GM23338 (cell line): ENCODE results near the gene KRT3. TPM values are rescaled to one million over a fixed set of nuclear protein-coding genes. Genes with fewer than 3 reads are reported as not detected.

Experiments
- ATAC-seq: fragments of 200-7000 bp; cut with Tn5 transposase; 3 replicates; pipeline ENCODE4 v1.9.1; 2020
- DNase-seq: peaks from one replicate; pipeline ENCODE4 v3.0.0-alpha.2; 2015; ENCODE audit warnings: low spot score
- H2AFZ ChIP-seq: fragments of 200-600 bp; sonication (generic); 2 replicates; pipeline ENCODE4 v1.8.0; 2016; ENCODE audit warnings: antibody characterized with exemption, mild to moderate bottlenecking, moderate library complexity
- H3F3A ChIP-seq: fragments of 200-600 bp; sonication (generic); replicated peaks from 2 replicates; pipeline ENCODE4 v1.8.0; 2017; ENCODE audit warnings: antibody characterized with exemption, mixed run types, low read depth
- H3K27ac ChIP-seq: fragments of 200-600 bp; sonication (generic); 2 replicates; pipeline ENCODE4 v1.6.1; 2016; ENCODE audit warnings: low read depth
- H3K27me3 ChIP-seq: fragments of 200-600 bp; sonication (generic); 2 replicates; pipeline ENCODE4 v1.8.0; 2016; ENCODE audit warnings: mild to moderate bottlenecking, mixed run types, moderate library complexity; ENCODE audit not compliant: insufficient read depth
- H3K36me3 ChIP-seq: fragments of 200-600 bp; sonication (generic); 2 replicates; pipeline ENCODE4 v1.8.0; 2016; ENCODE audit warnings: mild to moderate bottlenecking; ENCODE audit not compliant: insufficient read depth
- H3K4me1 ChIP-seq: fragments of 200-600 bp; sonication (generic); 2 replicates; pipeline ENCODE4 v1.8.0; 2016; ENCODE audit warnings: mild to moderate bottlenecking, moderate library complexity; ENCODE audit not compliant: insufficient read depth
- H3K4me2 ChIP-seq: fragments of 200-600 bp; sonication (generic); 2 replicates; pipeline ENCODE4 v1.7.1; 2017; ENCODE audit warnings: mixed run types
- H3K4me3 ChIP-seq: fragments of 200-600 bp; sonication (generic); 2 replicates; pipeline ENCODE4 v1.6.1; 2016; ENCODE audit warnings: mixed run types
- H3K79me2 ChIP-seq: fragments of 200-600 bp; sonication (generic); replicated peaks from 2 replicates; pipeline ENCODE4 v1.8.0; 2017; ENCODE audit warnings: mild to moderate bottlenecking; ENCODE audit not compliant: insufficient read depth
- H3K9me2 ChIP-seq: fragments of 200-600 bp; sonication (generic); 2 replicates; pipeline ENCODE4 v1.8.0; 2017; ENCODE audit not compliant: insufficient read depth
- H4K20me1 ChIP-seq: fragments of 200-600 bp; sonication (generic); replicated peaks from 2 replicates; pipeline ENCODE4 v1.8.0; 2017; ENCODE audit warnings: mild to moderate bottlenecking; ENCODE audit not compliant: insufficient read depth
- H3K27ac Mint-ChIP-seq: 2 replicates; pipeline ENCODE4 v1.8.0; 2020; ENCODE audit warnings: inconsistent platforms, mild to moderate bottlenecking, moderate library complexity, mixed read lengths
- H3K27me3 Mint-ChIP-seq: 3 replicates; pipeline ENCODE4 v1.8.0; 2022; ENCODE audit warnings: low read depth, mild to moderate bottlenecking, moderate library complexity, mixed read lengths, inconsistent platforms; ENCODE audit not compliant: insufficient read depth, poor library complexity
- H3K36me3 Mint-ChIP-seq: 3 replicates; pipeline ENCODE4 v1.8.0; 2021; ENCODE audit warnings: low read depth, mild to moderate bottlenecking, inconsistent platforms, moderate library complexity, mixed read lengths
- H3K4me1 Mint-ChIP-seq: 3 replicates; pipeline ENCODE4 v1.8.0; 2020; ENCODE audit warnings: mild to moderate bottlenecking, inconsistent platforms, mixed read lengths
- H3K4me3 Mint-ChIP-seq: 3 replicates; pipeline ENCODE4 v1.8.0; 2021; ENCODE audit warnings: moderate library complexity, mild to moderate bottlenecking, inconsistent platforms, mixed read lengths
- H3K9me3 Mint-ChIP-seq: 3 replicates; pipeline ENCODE4 v1.8.0; 2020; ENCODE audit warnings: moderate library complexity, mild to moderate bottlenecking, inconsistent platforms, mixed read lengths
- CREB1 ChIP-seq: fragments of 250-450 bp; sonication (Bioruptor Pico); IDR thresholded peaks from 2 replicates; pipeline ENCODE4 v1.5.0; 2020; ENCODE audit warnings: low read depth, mild to moderate bottlenecking, moderate library complexity
- EZH2 ChIP-seq: fragments of 200-600 bp; sonication (generic); IDR thresholded peaks from one replicate; pipeline ENCODE4 v1.8.0; 2017; ENCODE audit warnings: antibody characterized with exemption, mild to moderate bottlenecking, low read depth; ENCODE audit not compliant: unreplicated experiment
- EZH2phosphoT487 ChIP-seq: fragments of 200-600 bp; sonication (generic); IDR thresholded peaks from one replicate; pipeline ENCODE4 v1.8.1; 2018; ENCODE audit warnings: antibody characterized with exemption; ENCODE audit not compliant: unreplicated experiment
- JUNB ChIP-seq: IDR thresholded peaks from one replicate; pipeline ENCODE4 v1.6.1; 2016; ENCODE audit warnings: antibody characterized with exemption; ENCODE audit not compliant: unreplicated experiment
- NANOG ChIP-seq: IDR thresholded peaks from 2 replicates; pipeline ENCODE4 v1.6.1; 2016; ENCODE audit warnings: antibody characterized with exemption, borderline replicate concordance
- POLR2AphosphoS5 ChIP-seq: IDR thresholded peaks from 2 replicates; pipeline ENCODE4 v1.6.1; 2016; ENCODE audit warnings: antibody characterized with exemption, low read depth
- ZNF114 ChIP-seq: fragments of 250-450 bp; sonication (Bioruptor Pico); IDR thresholded peaks from 2 replicates; pipeline ENCODE4 v1.5.0; 2020; ENCODE audit warnings: mild to moderate bottlenecking, moderate library complexity
- ZNF331 ChIP-seq: fragments of 250-450 bp; sonication (Bioruptor Pico); IDR thresholded peaks from 2 replicates; pipeline ENCODE4 v1.5.0; 2020; ENCODE audit warnings: low read depth, mild to moderate bottlenecking, moderate library complexity
- polyA plus RNA-seq: library from polyadenylated mRNA; unstranded; fragments of >200 nt; fragmentation: Nextera tagmentation; extraction: Ambion mirVana; gene quantifications from 2 replicates; pipeline ENCODE4 v1.2.1, GENCODE V29; 2016
- total RNA-seq: library from RNA; depleted of rRNA; stranded (reverse); fragments of >200 nt; shearing (Covaris generic); gene quantifications from 2 replicates; pipeline ENCODE4 v1.2.3, GENCODE V29; 2014
- TF ChIP-seq, protein P1 (sequence below): fragments of 250-450 bp; sonication (Bioruptor Pico); IDR thresholded peaks from 2 replicates; pipeline ENCODE4 v1.5.0; 2020; ENCODE audit warnings: mild to moderate bottlenecking, moderate library complexity
- TF ChIP-seq, protein P2 (sequence below): IDR thresholded peaks from 2 replicates; pipeline ENCODE4 v1.6.1; 2016; ENCODE audit warnings: antibody characterized with exemption
- TF ChIP-seq, protein P3 (sequence below), 2 experiments: fragments of 200-600 bp in 1 of 2; sonication (generic) in 1 of 2; conservative IDR thresholded peaks; 2 replicates each; pipeline versions ENCODE4 v1.5.1 to v1.6.1; 2016 to 2017; ENCODE audit warnings: antibody characterized with exemption in 2 of 2, low read depth in 2 of 2, mild to moderate bottlenecking in 2 of 2, moderate library complexity in 1 of 2

Gene KRT3
- total and polyA plus RNA-seq, 2 experiments from 2014 or later: not detected

DNA sequence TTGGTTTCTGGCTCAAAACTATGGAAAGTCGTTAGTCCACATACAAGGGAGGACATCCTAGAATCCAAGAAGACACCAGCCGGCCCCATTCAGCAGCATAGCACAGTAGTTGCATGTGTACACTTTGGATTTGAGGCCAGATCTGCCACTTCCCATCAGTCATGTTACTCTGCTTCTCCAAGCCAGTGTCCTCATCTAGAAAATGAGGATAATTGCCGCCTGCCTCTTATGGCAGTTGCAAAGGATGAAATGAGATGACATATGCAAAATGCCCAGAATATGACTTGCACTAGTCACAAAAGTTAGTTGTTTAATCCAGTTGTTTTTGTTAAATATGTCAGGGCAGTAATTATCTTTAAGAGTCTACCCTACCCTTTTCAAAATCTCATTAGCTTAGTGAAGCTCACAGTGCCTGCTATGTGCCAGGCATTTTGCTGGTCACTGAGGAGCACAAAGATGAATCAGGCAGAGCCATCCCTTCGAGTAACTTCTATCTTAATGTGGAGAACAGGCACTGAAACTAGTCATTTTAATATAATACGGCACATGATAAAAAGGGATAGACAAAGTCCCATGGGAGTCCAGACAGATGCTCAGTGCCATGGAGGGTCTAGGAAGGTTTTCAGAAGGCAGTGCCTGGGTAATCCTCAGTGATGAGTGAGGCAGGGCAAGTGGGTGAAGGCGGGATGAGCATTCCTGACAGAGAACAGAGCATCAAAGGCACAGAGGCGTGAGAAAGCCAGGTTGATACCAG is 12.2 kb downstream of the KRT3 start:
- no peaks in the 10 kb centered on the region for H3K27me3 ChIP-seq
- H3K27me3 Mint-ChIP-seq: no peaks in the 10 kb centered on the region
- H3K4me3 Mint-ChIP-seq: no peak overlapping the region

DNA sequence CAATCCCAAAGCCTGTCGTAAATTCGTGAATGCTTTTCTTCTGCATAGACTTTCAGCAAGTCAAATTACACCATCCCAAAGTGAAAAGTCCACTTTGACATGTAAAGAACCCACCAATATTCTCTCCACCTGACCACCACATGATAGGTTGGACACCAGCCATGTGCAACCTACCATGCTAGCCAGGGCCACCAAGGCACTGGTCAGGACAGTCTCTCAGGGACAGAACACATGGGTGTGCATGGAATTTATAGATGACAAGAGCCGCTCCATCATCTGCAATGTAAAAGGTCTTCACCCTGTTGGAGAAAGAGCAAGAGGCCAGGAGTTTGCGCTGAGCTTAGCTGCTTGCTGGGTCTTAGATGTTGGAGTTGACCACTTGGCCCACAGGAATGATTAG is 13.4 kb downstream of the KRT3 start:
- Mint-ChIP-seq H3K36me3 (no peaks in the 10 kb centered on the region), H3K27me3 (no peaks in the 10 kb centered on the region), H3K4me3 (no peak overlapping the region), H3K9me3 (no peaks in the 10 kb centered on the region), H3K4me1 (no peaks in the 10 kb centered on the region; the same call in 2 of the 3 replicates), H3K27ac (no peak overlapping the region)
- no peaks in the 10 kb centered on the region for H3K9me2 ChIP-seq
- H4K20me1 ChIP-seq: no peaks in the 10 kb centered on the region
- H3K36me3 ChIP-seq: no peaks in the 10 kb centered on the region
- no peak overlapping the region for H3K27ac ChIP-seq
- no peak overlapping the region for H3K4me3 ChIP-seq
- no peaks in the 10 kb centered on the region for H3F3A ChIP-seq
- no peaks in the 10 kb centered on the region for H3K27me3 ChIP-seq
- H2AFZ ChIP-seq: no peak overlapping the region
- ATAC-seq (no peak), DNase-seq (no peak)
- no peak overlapping the region for H3K4me2 ChIP-seq
- H3K4me1 ChIP-seq: no peaks in the 10 kb centered on the region
- no peaks in the 10 kb centered on the region for H3K79me2 ChIP-seq
- TF ChIP-seq, protein P1, sequence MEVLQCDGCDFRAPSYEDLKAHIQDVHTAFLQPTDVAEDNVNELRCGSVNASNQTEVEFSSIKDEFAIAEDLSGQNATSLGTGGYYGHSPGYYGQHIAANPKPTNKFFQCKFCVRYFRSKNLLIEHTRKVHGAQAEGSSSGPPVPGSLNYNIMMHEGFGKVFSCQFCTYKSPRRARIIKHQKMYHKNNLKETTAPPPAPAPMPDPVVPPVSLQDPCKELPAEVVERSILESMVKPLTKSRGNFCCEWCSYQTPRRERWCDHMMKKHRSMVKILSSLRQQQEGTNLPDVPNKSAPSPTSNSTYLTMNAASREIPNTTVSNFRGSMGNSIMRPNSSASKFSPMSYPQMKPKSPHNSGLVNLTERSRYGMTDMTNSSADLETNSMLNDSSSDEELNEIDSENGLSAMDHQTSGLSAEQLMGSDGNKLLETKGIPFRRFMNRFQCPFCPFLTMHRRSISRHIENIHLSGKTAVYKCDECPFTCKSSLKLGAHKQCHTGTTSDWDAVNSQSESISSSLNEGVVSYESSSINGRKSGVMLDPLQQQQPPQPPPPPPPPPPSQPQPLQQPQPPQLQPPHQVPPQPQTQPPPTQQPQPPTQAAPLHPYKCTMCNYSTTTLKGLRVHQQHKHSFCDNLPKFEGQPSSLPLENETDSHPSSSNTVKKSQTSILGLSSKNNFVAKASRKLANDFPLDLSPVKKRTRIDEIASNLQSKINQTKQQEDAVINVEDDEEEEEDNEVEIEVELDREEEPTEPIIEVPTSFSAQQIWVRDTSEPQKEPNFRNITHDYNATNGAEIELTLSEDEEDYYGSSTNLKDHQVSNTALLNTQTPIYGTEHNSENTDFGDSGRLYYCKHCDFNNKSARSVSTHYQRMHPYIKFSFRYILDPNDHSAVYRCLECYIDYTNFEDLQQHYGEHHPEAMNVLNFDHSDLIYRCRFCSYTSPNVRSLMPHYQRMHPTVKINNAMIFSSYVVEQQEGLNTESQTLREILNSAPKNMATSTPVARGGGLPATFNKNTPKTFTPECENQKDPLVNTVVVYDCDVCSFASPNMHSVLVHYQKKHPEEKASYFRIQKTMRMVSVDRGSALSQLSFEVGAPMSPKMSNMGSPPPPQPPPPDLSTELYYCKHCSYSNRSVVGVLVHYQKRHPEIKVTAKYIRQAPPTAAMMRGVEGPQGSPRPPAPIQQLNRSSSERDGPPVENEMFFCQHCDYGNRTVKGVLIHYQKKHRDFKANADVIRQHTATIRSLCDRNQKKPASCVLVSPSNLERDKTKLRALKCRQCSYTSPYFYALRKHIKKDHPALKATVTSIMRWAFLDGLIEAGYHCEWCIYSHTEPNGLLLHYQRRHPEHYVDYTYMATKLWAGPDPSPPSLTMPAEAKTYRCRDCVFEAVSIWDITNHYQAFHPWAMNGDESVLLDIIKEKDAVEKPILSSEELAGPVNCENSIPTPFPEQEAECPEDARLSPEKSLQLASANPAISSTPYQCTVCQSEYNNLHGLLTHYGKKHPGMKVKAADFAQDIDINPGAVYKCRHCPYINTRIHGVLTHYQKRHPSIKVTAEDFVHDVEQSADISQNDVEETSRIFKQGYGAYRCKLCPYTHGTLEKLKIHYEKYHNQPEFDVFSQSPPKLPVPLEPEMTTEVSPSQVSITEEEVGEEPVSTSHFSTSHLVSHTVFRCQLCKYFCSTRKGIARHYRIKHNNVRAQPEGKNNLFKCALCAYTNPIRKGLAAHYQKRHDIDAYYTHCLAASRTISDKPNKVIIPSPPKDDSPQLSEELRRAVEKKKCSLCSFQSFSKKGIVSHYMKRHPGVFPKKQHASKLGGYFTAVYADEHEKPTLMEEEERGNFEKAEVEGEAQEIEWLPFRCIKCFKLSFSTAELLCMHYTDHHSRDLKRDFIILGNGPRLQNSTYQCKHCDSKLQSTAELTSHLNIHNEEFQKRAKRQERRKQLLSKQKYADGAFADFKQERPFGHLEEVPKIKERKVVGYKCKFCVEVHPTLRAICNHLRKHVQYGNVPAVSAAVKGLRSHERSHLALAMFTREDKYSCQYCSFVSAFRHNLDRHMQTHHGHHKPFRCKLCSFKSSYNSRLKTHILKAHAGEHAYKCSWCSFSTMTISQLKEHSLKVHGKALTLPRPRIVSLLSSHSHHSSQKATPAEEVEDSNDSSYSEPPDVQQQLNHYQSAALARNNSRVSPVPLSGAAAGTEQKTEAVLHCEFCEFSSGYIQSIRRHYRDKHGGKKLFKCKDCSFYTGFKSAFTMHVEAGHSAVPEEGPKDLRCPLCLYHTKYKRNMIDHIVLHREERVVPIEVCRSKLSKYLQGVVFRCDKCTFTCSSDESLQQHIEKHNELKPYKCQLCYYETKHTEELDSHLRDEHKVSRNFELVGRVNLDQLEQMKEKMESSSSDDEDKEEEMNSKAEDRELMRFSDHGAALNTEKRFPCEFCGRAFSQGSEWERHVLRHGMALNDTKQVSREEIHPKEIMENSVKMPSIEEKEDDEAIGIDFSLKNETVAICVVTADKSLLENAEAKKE (CRISPR knock-in tag): no peak
- TF ChIP-seq ZNF114 (no peak), NANOG (no peak), EZH2 (no peak), POLR2AphosphoS5 (no peak), EZH2phosphoT487 (no peak), JUNB (no peak), ZNF331 (CRISPR knock-in tag) (no peak)
- TF ChIP-seq, protein P2, sequence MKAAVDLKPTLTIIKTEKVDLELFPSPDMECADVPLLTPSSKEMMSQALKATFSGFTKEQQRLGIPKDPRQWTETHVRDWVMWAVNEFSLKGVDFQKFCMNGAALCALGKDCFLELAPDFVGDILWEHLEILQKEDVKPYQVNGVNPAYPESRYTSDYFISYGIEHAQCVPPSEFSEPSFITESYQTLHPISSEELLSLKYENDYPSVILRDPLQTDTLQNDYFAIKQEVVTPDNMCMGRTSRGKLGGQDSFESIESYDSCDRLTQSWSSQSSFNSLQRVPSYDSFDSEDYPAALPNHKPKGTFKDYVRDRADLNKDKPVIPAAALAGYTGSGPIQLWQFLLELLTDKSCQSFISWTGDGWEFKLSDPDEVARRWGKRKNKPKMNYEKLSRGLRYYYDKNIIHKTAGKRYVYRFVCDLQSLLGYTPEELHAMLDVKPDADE: no peak

More for the DNA sequence above, 12.2 kb downstream of the KRT3 start:
- no peaks in the 10 kb centered on the region for H3K9me2 ChIP-seq
- no peaks in the 10 kb centered on the region for H3K4me1 ChIP-seq
- H3K4me3 ChIP-seq: no peak overlapping the region
- H3K79me2 ChIP-seq: no peaks in the 10 kb centered on the region
- no peak overlapping the region for H2AFZ ChIP-seq
- no peaks in the 10 kb centered on the region for H3F3A ChIP-seq
- Mint-ChIP-seq H3K36me3 (no peaks in the 10 kb centered on the region), H3K4me1 (no peaks in the 10 kb centered on the region; the same call in 2 of the 3 replicates), H3K9me3 (no peaks in the 10 kb centered on the region), H3K27ac (no peak overlapping the region)
- ATAC-seq: no peak
- H3K36me3 ChIP-seq: no peaks in the 10 kb centered on the region
- H3K4me2 ChIP-seq: no peak overlapping the region
- no peak for DNase-seq
- no peak for TF ChIP-seq EZH2phosphoT487
- TF ChIP-seq, protein P3, sequence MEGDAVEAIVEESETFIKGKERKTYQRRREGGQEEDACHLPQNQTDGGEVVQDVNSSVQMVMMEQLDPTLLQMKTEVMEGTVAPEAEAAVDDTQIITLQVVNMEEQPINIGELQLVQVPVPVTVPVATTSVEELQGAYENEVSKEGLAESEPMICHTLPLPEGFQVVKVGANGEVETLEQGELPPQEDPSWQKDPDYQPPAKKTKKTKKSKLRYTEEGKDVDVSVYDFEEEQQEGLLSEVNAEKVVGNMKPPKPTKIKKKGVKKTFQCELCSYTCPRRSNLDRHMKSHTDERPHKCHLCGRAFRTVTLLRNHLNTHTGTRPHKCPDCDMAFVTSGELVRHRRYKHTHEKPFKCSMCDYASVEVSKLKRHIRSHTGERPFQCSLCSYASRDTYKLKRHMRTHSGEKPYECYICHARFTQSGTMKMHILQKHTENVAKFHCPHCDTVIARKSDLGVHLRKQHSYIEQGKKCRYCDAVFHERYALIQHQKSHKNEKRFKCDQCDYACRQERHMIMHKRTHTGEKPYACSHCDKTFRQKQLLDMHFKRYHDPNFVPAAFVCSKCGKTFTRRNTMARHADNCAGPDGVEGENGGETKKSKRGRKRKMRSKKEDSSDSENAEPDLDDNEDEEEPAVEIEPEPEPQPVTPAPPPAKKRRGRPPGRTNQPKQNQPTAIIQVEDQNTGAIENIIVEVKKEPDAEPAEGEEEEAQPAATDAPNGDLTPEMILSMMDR (conservative IDR thresholded peaks at IDR 0.05; ENCODE audit: low read depth in 2 of 2): no peak
- TF ChIP-seq CREB1 (CRISPR knock-in tag): no peak
- TF ChIP-seq ZNF114: no peak
- H4K20me1 ChIP-seq: no peaks in the 10 kb centered on the region
- no peak overlapping the region for H3K27ac ChIP-seq
